CD4-positive, alpha-beta T cell treated with Interleukin-17A for 1 hour (primary cell): ENCODE data around the gene MEIS1.
A peak's percentile ranks its signal among the peaks of the same experiment; 100 is the strongest.
"Not testable (repeated sequence)": the region's sequence is repeated elsewhere in the genome, so short reads cannot be mapped to it uniquely, and the experiment has no call there.

Experiments
- DNase-seq: peaks from one replicate; pipeline ENCODE4 v3.0.0-alpha.2; 2020

The MEIS1 gene

GRCh38 chr2:66434679-66435548, at the start of gene MEIS1:
MEIS1 (plus strand) TSS chr2:66435125; CDS start chr2:66435857, 732 bp downstream.
- peak; percentile 41 for DNase-seq

GRCh38 chr2:66387016-66387753, 47.7 kb upstream of the MEIS1 start:
- no peak for DNase-seq

GRCh38 chr2:66389651-66390131, 45.2 kb upstream of the MEIS1 start:
- DNase-seq = no peak

- no peak for DNase-seq
Observed at GRCh38 chr2:66390152-66390551, 44.8 kb upstream of the MEIS1 start.

- no peak for DNase-seq
Observed at GRCh38 chr2:66390811-66391210, 44.1 kb upstream of the MEIS1 start.

- not testable (repeated sequence) for DNase-seq
Observed at GRCh38 chr2:66391240-66391639, 43.7 kb upstream of the MEIS1 start.

GRCh38 chr2:66405473-66405872, 29.5 kb upstream of the MEIS1 start:
- no peak for DNase-seq

- no peak for DNase-seq
Observed at GRCh38 chr2:66408905-66409304, 26.0 kb upstream of the MEIS1 start.

- DNase-seq = no peak
Observed at GRCh38 chr2:66412874-66413273, 22.1 kb upstream of the MEIS1 start.

GRCh38 chr2:66414896-66415295, 20.0 kb upstream of the MEIS1 start:
- no peak for DNase-seq

- DNase-seq = no peak
Observed at GRCh38 chr2:66418381-66418780, 16.5 kb upstream of the MEIS1 start.

GRCh38 chr2:66421612-66422011, 13.3 kb upstream of the MEIS1 start:
- no peak for DNase-seq

- no peak for DNase-seq
Observed at GRCh38 chr2:66423391-66424124, 11.4 kb upstream of the MEIS1 start.

GRCh38 chr2:66426244-66427111, 8.4 kb upstream of the MEIS1 start:
- no peak for DNase-seq

- no peak for DNase-seq
Observed at GRCh38 chr2:66427300-66427699, 7.6 kb upstream of the MEIS1 start.

GRCh38 chr2:66428986-66429612, 5.8 kb upstream of the MEIS1 start:
- DNase-seq = peak; percentile 11

GRCh38 chr2:66429693-66430504, 5.0 kb upstream of the MEIS1 start:
- no peak for DNase-seq

GRCh38 chr2:66430505-66431273, 4.2 kb upstream of the MEIS1 start:
- no peak for DNase-seq

GRCh38 chr2:66431274-66431642, 3.7 kb upstream of the MEIS1 start:
- no peak for DNase-seq
